ENCODE data around the gene RNU6-8.

- TF ChIP-seq CTCF (conservative IDR thresholded peaks at IDR 0.05 in 1 of 2, IDR thresholded peaks at IDR 0.05 in 1 of 2; ENCODE audit: low read depth in 1 of 2, low read length in 2 of 2) (no peak), EZH2 (IDR thresholded peaks at IDR 0.05; ENCODE audit: low read length, missing control alignments) (no peak)
These were observed 23.0 kb upstream of the RNU6-8 start for GRCh38 chr14:32226056-32226455.
